Measurements from ENCODE around the gene GIPC1.

Gene GIPC1

GRCh38 chr19:14449321-14449720 is 46.6 kb downstream of the GIPC1 start:
- H3K4me3 ChIP-seq (ENCODE audit: low read depth, low read length), result no peak overlapping the region
- CTCF ChIA-PET, result no interaction called here
- POLR2A ChIA-PET, result no interaction called here
- no peak for DNase-seq (ENCODE audit: low read depth, low spot score)
- TF ChIP-seq CTCF (IDR thresholded peaks at IDR 0.05; ENCODE audit: insufficient read depth, low read length, missing control alignments), result no peak

GRCh38 chr19:14446336-14447036 is 49.4 kb downstream of the GIPC1 start:
- ChIA-PET CTCF (interaction anchor here (0.9 to 1.2 kb wide), 3 partner anchors 10 to 33 kb away, joined by 3 read pairs; no protein-coding TSS in a partner anchor), POLR2A (no interaction called here)
- DNase-seq (ENCODE audit: low read depth, low spot score), result no peak
- TF ChIP-seq CTCF (IDR thresholded peaks at IDR 0.05; ENCODE audit: insufficient read depth, low read length, missing control alignments), result no peak
- H3K4me3 ChIP-seq (ENCODE audit: low read depth, low read length), result no peak overlapping the region

GRCh38 chr19:14443632-14444216 is 52.2 kb downstream of the GIPC1 start:
- ChIA-PET CTCF (interaction anchor here (1.0 kb wide), 1 partner anchor 11 kb away, joined by 3 read pairs; no protein-coding TSS in a partner anchor), POLR2A (no interaction called here)
- no peak for TF ChIP-seq CTCF (IDR thresholded peaks at IDR 0.05; ENCODE audit: insufficient read depth, low read length, missing control alignments)
- DNase-seq (ENCODE audit: low read depth, low spot score), result no peak
- no peak overlapping the region for H3K4me3 ChIP-seq (ENCODE audit: low read depth, low read length)

- DNase-seq (ENCODE audit: low read depth, low spot score), result no peak
- no peak for TF ChIP-seq CTCF (IDR thresholded peaks at IDR 0.05; ENCODE audit: insufficient read depth, low read length, missing control alignments)
- no peak overlapping the region for H3K4me3 ChIP-seq (ENCODE audit: low read depth, low read length)
- POLR2A ChIA-PET, result no interaction called here
- CTCF ChIA-PET, result interaction anchor here (1.0 to 2.3 kb wide), 2 partner anchors 11 kb away, joined by 3 to 6 read pairs; no protein-coding TSS in a partner anchor
Observed at GRCh38 chr19:14442891-14443631, 52.9 kb downstream of the GIPC1 start.

GRCh38 chr19:14441041-14441938 is 54.6 kb downstream of the GIPC1 start:
- no peak overlapping the region for H3K4me3 ChIP-seq (ENCODE audit: low read depth, low read length)
- ChIA-PET POLR2A (no interaction called here), CTCF (interaction anchor here (0.6 to 2.3 kb wide), 6 partner anchors 9 to 39 kb away, joined by 3 to 10 read pairs (median 6); no protein-coding TSS in a partner anchor)
- no peak for TF ChIP-seq CTCF (IDR thresholded peaks at IDR 0.05; ENCODE audit: insufficient read depth, low read length, missing control alignments)
- no peak for DNase-seq (ENCODE audit: low read depth, low spot score)

All from AG04449 (cell line).